ENCODE results near the gene SLC27A3.
"Not testable (repeated sequence)": the region's sequence is repeated elsewhere in the genome, so short reads cannot be mapped to it uniquely, and the experiment has no call there.

SLC27A3 gene

DNA sequence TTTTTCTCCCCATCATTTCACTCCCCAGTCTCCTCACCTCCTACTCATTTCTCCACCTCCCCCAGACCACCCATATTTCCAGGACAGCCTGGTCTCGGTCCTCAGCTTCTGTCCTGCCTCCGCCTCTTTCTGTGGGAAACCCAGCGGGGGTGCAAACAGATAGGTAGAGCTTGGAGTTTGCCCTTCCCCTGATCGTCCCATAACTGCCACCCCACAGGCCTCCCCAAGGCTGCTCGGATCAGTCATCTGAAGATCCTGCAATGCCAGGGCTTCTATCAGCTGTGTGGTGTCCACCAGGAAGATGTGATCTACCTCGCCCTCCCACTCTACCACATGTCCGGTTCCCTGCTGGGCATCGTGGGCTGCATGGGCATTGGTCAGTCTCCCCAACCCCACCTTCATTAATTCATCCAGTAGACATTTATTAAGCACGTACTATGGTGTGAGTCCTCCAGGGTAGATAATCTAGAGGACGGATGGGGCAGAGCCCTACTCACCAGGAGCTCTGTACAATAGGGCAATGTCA, 1.7 kb downstream of the SLC27A3 start:
- DNase-seq (ENCODE audit: low read depth): no peak
- TF ChIP-seq, protein P1, sequence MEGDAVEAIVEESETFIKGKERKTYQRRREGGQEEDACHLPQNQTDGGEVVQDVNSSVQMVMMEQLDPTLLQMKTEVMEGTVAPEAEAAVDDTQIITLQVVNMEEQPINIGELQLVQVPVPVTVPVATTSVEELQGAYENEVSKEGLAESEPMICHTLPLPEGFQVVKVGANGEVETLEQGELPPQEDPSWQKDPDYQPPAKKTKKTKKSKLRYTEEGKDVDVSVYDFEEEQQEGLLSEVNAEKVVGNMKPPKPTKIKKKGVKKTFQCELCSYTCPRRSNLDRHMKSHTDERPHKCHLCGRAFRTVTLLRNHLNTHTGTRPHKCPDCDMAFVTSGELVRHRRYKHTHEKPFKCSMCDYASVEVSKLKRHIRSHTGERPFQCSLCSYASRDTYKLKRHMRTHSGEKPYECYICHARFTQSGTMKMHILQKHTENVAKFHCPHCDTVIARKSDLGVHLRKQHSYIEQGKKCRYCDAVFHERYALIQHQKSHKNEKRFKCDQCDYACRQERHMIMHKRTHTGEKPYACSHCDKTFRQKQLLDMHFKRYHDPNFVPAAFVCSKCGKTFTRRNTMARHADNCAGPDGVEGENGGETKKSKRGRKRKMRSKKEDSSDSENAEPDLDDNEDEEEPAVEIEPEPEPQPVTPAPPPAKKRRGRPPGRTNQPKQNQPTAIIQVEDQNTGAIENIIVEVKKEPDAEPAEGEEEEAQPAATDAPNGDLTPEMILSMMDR (conservative IDR thresholded peaks at IDR 0.05; ENCODE audit: low read length): no peak
- no peak overlapping the region for H3K4me3 ChIP-seq (ENCODE audit: low read length)

DNA sequence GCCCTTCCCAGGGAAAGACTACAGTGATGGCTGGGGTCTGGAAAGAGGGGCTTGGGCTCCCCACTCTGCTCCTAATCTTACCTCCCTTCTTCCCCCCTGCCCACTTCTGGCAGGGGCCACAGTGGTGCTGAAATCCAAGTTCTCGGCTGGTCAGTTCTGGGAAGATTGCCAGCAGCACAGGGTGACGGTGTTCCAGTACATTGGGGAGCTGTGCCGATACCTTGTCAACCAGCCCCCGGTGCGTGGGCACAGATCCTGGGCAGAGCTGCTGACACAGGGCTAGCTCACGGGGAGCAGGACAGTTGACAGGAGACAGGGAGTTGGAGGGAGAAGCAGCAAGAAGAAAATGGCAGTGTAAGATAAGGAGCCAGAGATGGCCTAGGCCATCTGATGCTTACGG, 2.4 kb downstream of the SLC27A3 start:
- no peak overlapping the region for H3K4me3 ChIP-seq (ENCODE audit: low read length)
- DNase-seq (ENCODE audit: low read depth): no peak
- TF ChIP-seq, protein P1 (conservative IDR thresholded peaks at IDR 0.05; ENCODE audit: low read length): no peak

DNA sequence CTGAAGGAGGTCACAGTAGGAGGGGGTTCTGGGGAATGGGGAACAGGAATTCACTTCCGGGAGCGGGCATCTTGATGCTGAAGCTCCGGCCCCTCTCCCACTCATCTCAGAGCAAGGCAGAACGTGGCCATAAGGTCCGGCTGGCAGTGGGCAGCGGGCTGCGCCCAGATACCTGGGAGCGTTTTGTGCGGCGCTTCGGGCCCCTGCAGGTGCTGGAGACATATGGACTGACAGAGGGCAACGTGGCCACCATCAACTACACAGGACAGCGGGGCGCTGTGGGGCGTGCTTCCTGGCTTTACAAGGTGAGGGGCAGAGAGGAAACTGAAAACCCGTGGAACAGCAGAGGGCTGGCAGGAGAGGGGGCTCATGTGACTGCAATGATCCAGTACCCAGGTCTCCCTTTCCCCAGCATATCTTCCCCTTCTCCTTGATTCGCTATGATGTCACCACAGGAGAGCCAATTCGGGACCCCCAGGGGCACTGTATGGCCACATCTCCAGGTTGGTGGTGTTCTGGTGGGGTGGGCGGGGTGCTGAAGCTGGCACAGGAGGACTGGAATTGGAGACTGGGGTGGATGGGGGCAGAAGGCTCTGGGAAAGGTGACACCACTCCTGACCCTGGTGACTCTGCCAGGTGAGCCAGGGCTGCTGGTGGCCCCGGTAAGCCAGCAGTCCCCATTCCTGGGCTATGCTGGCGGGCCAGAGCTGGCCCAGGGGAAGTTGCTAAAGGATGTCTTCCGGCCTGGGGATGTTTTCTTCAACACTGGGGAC, 3.0 kb downstream of the SLC27A3 start:
- H3K4me3 ChIP-seq (ENCODE audit: low read length): no peak overlapping the region
- no peak for DNase-seq (ENCODE audit: low read depth)
- TF ChIP-seq, protein P1 (conservative IDR thresholded peaks at IDR 0.05; ENCODE audit: low read length): no peak

DNA sequence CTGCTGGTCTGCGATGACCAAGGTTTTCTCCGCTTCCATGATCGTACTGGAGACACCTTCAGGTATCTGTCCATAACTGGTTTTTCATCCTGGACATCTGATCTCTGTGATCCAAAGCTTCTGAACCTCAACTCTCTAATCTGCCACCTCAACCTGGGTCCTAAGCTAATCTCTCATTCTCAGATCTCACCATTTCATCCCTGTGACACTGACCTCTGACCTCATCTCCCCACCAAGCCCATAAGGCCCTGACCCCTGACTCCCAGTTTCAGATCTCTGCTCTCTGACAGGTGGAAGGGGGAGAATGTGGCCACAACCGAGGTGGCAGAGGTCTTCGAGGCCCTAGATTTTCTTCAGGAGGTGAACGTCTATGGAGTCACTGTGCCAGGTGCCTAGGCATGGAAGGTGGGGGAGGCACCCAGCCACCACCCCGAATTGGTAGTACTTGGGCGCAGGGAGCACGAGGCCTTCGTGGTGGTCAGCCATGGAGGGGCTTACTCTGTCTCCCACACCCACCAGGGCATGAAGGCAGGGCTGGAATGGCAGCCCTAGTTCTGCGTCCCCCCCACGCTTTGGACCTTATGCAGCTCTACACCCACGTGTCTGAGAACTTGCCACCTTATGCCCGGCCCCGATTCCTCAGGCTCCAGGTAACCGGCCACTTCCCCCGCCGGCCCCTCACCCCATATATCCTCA, 3.8 kb downstream of the SLC27A3 start:
- no peak overlapping the region for H3K4me3 ChIP-seq (ENCODE audit: low read length)
- TF ChIP-seq, protein P1 (conservative IDR thresholded peaks at IDR 0.05; ENCODE audit: low read length): no peak
- no peak for DNase-seq (ENCODE audit: low read depth)

DNA sequence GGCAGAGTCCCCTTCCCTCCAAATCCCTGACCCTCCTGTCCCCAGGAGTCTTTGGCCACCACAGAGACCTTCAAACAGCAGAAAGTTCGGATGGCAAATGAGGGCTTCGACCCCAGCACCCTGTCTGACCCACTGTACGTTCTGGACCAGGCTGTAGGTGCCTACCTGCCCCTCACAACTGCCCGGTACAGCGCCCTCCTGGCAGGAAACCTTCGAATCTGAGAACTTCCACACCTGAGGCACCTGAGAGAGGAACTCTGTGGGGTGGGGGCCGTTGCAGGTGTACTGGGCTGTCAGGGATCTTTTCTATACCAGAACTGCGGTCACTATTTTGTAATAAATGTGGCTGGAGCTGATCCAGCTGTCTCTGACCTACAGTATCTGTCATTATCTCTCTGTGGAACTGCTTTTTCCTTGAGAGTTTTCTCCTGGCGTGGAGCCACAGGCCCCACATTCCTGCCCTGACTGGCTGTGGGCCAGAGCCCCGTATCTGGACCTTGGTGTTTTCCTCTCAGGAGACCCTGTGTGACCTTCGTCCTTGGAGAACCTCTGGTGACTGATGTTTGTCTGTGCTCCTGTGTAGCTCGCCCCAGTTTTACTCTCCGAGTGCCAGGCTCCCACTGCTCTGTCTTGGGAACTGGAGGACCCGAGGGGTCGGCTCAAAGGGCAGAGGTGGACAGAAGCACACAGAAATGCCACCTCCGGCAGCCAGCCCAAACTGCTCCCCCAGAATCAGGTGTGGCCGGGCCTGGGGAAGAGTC, 4.8 kb downstream of the SLC27A3 start:
- TF ChIP-seq, protein P1 (conservative IDR thresholded peaks at IDR 0.05; ENCODE audit: low read length): no peak
- DNase-seq (ENCODE audit: low read depth): no peak
- H3K4me3 ChIP-seq (ENCODE audit: low read length): no peak overlapping the region

DNA sequence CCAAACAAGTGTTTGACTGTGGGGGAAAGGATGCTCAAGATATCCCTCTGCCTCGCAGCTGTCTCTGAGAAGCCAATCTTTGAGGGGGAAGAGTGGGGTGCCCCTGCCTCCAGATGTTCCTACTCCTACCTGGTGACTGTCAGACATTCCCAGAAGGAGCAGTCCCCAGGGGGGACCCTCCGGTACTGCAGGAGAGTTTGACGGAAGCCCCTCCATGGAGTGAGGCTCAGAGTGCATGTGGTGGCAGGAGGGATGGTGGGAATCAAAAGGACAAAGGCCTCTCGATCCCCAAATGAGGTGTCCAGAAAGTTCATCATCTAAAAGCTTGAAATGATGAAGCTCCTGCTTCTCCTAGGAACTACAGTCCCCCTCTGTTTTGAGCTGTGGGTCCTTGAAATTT, 5.3 kb downstream of the SLC27A3 start:
- DNase-seq (ENCODE audit: low read depth): no peak

DNA sequence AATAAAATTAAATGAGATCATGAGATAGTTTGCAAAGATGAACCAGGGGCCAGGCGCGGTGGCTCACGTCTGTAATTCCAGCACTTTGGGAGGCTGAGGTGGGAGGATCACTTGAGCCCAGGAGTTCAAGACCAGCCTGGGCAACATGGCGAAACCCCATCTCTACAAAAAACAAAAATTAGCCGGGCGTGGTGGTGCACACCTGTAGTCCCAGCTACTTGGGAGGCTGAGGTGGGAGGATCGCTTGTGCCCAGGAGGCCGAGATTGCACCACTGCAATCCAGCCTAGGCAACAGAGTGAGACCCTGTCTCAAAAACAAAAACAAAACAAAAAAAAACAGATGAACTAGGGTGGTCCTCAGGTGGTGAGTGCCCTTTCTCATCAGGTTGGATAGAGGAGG, 7.4 kb downstream of the SLC27A3 start:
- not testable (repeated sequence) for DNase-seq (ENCODE audit: low read depth)
- peak overlapping the region; percentile 71 for H3K4me3 ChIP-seq (ENCODE audit: low read length)

More for the DNA sequence above, 5.3 kb downstream of the SLC27A3 start:
- TF ChIP-seq, protein P1 (conservative IDR thresholded peaks at IDR 0.05; ENCODE audit: low read length): no peak
- no peak overlapping the region for H3K4me3 ChIP-seq (ENCODE audit: low read length)

Measured in AG10803 (cell line).